Loucy (cell line): ENCODE data around the gene SLC35F6.

Source experiments
- H2AFZ ChIP-seq: fragments of 200-600 bp; sonication (generic); 2 replicates; pipeline ENCODE4 v1.6.0; 2016; ENCODE audit warnings: antibody characterized with exemption, mild to moderate bottlenecking, low read length, moderate library complexity
- H3F3A ChIP-seq: fragments of 200-600 bp; 2 replicates; pipeline ENCODE4 v1.6.0; 2016; ENCODE audit warnings: antibody characterized with exemption, low read depth, mild to moderate bottlenecking
- H3K27me3 ChIP-seq: fragments of 200-600 bp; sonication (generic); 2 replicates; pipeline ENCODE4 v1.6.1; 2014; ENCODE audit warnings: low read length, mild to moderate bottlenecking; ENCODE audit not compliant: insufficient read depth, poor library complexity, severe bottlenecking
- H3K36me3 ChIP-seq: fragments of 200-600 bp; sonication (generic); 2 replicates; pipeline ENCODE4 v1.6.1; 2016; ENCODE audit warnings: low read length; ENCODE audit not compliant: insufficient read depth
- H3K4me1 ChIP-seq: fragments of 200-600 bp; sonication (generic); 2 replicates; pipeline ENCODE4 v1.5.1; 2014; ENCODE audit warnings: low read length, mild to moderate bottlenecking; ENCODE audit not compliant: insufficient read depth, poor library complexity, severe bottlenecking
- H3K4me2 ChIP-seq: fragments of 200-600 bp; sonication (generic); 2 replicates; pipeline ENCODE4 v1.6.0; 2014; ENCODE audit warnings: antibody characterized with exemption, low read length, low read depth, mild to moderate bottlenecking; ENCODE audit not compliant: poor library complexity, severe bottlenecking
- H3K4me3 ChIP-seq: fragments of 200-600 bp; sonication (generic); 2 replicates; pipeline ENCODE4 v1.5.1; 2014; ENCODE audit warnings: low read length, mild to moderate bottlenecking, mixed read lengths; ENCODE audit not compliant: poor library complexity, severe bottlenecking
- H3K79me2 ChIP-seq: fragments of 200-600 bp; sonication (generic); 2 replicates; pipeline ENCODE4 v1.6.1; 2014; ENCODE audit warnings: low read length; ENCODE audit not compliant: insufficient read depth
- H3K9ac ChIP-seq: fragments of 200-600 bp; sonication (generic); 2 replicates; pipeline ENCODE4 v1.6.0; 2014; ENCODE audit warnings: mild to moderate bottlenecking, low read depth, low read length, moderate library complexity; ENCODE audit not compliant: poor library complexity, severe bottlenecking
- H3K9me2 ChIP-seq: fragments of 200-600 bp; sonication (generic); replicated peaks from 2 replicates; pipeline ENCODE4 v1.6.1; 2016; ENCODE audit warnings: low read depth, low read length, mixed read lengths
- H3K9me3 ChIP-seq: fragments of 200-600 bp; sonication (generic); 2 replicates; pipeline ENCODE4 v1.6.1; 2014; ENCODE audit warnings: mild to moderate bottlenecking, antibody characterized with exemption, low read length, low read depth; ENCODE audit not compliant: insufficient read depth
- H4K20me1 ChIP-seq: fragments of 200-600 bp; sonication (generic); 2 replicates; pipeline ENCODE4 v1.6.0; 2014; ENCODE audit warnings: antibody characterized with exemption, low read length, mild to moderate bottlenecking; ENCODE audit not compliant: insufficient read depth, poor library complexity, severe bottlenecking
- CTCF ChIP-seq: fragments of 200-600 bp; sonication (generic); conservative IDR thresholded peaks from 2 replicates; pipeline ENCODE4 v1.5.1; 2014; ENCODE audit warnings: mild to moderate bottlenecking, antibody characterized with exemption, low read length
- EZH2phosphoT487 ChIP-seq: fragments of 200-600 bp; IDR thresholded peaks from 2 replicates; pipeline ENCODE4 v1.6.1; 2018; ENCODE audit warnings: antibody characterized with exemption, mild to moderate bottlenecking, moderate library complexity, borderline replicate concordance

The SLC35F6 gene

GRCh38 chr2:26727641-26728561 is 36.2 kb upstream of the SLC35F6 start:
- Histone ChIP-seq H4K20me1 (no peaks in the 10 kb centered on the region), H3K4me3 (no peak overlapping the region), H3K4me2 (no peak overlapping the region), H3K9ac (no peak overlapping the region), H2AFZ (no peak overlapping the region), H3K9me3 (no peaks in the 10 kb centered on the region), H3K4me1 (no peaks in the 10 kb centered on the region), H3F3A (no peaks in the 10 kb centered on the region), H3K79me2 (no peaks in the 10 kb centered on the region), H3K27me3 (no peaks in the 10 kb centered on the region), H3K9me2 (no peaks in the 10 kb centered on the region), H3K36me3 (no peaks in the 10 kb centered on the region)
- TF ChIP-seq CTCF (no peak), EZH2phosphoT487 (no peak)

- Histone ChIP-seq H3K4me2 (no peak overlapping the region), H3F3A (no peaks in the 10 kb centered on the region), H3K4me3 (no peak overlapping the region), H2AFZ (no peak overlapping the region), H3K9ac (no peak overlapping the region), H3K36me3 (no peaks in the 10 kb centered on the region), H3K79me2 (no peaks in the 10 kb centered on the region), H3K27me3 (no peaks in the 10 kb centered on the region), H4K20me1 (no peaks in the 10 kb centered on the region), H3K9me3 (no peaks in the 10 kb centered on the region), H3K4me1 (no peaks in the 10 kb centered on the region), H3K9me2 (no peaks in the 10 kb centered on the region)
- no peak for TF ChIP-seq EZH2phosphoT487
- TF ChIP-seq CTCF, result no peak
Observed at GRCh38 chr2:26729311-26729710, 34.8 kb upstream of the SLC35F6 start.

- Histone ChIP-seq H3K79me2 (no peaks in the 10 kb centered on the region), H3K36me3 (no peaks in the 10 kb centered on the region), H3K9me2 (no peaks in the 10 kb centered on the region), H3F3A (no peaks in the 10 kb centered on the region), H3K9ac (no peak overlapping the region), H3K4me3 (no peak overlapping the region), H4K20me1 (no peaks in the 10 kb centered on the region), H3K27me3 (no peaks in the 10 kb centered on the region), H3K4me2 (no peak overlapping the region), H2AFZ (no peak overlapping the region), H3K4me1 (no peaks in the 10 kb centered on the region), H3K9me3 (no peaks in the 10 kb centered on the region)
- TF ChIP-seq EZH2phosphoT487 (no peak), CTCF (no peak)
Observed at GRCh38 chr2:26730549-26731344, 33.3 kb upstream of the SLC35F6 start.
